ENCODE results near the gene DISC1. TPM values are rescaled to one million over a fixed set of nuclear protein-coding genes. Genes with fewer than 3 reads are reported as not detected.

The DISC1 gene
- total RNA-seq, 1 donor from 2014 or later: 12.3 TPM

GRCh38 chr1:231770506-231771175 is 144.1 kb downstream of the DISC1 start:
- no peak overlapping the region for H3K4me3 ChIP-seq
- H3K4me1 ChIP-seq: no peaks in the 10 kb centered on the region
- no peaks in the 10 kb centered on the region for H3K27me3 ChIP-seq
- no peaks in the 10 kb centered on the region for H3K9me3 ChIP-seq
- no peaks in the 10 kb centered on the region for H3K36me3 ChIP-seq
- no peak for DNase-seq (ENCODE audit: extremely low spot score in 2 of 2)
- intact Hi-C loops (cut with DNase I): no loop called here
- H3K27ac ChIP-seq: no peak overlapping the region
- no peak for TF ChIP-seq CTCF (IDR thresholded peaks at IDR 0.05)
- no peak for TF ChIP-seq POLR2A (IDR thresholded peaks at IDR 0.05)
- TF ChIP-seq POLR2AphosphoS5 (IDR thresholded peaks at IDR 0.05; ENCODE audit: insufficient read depth in 1 of 2, low read depth in 1 of 2): no peak

GRCh38 chr1:231774719-231775335 is 148.2 kb downstream of the DISC1 start:
- H3K9me3 ChIP-seq: no peaks in the 10 kb centered on the region
- intact Hi-C loops (cut with DNase I): no loop called here
- no peaks in the 10 kb centered on the region for H3K36me3 ChIP-seq
- no peak overlapping the region for H3K27ac ChIP-seq
- peaks cover 24% of the 10 kb centered on the region for H3K4me1 ChIP-seq
- DNase-seq (ENCODE audit: extremely low spot score in 2 of 2): no peak
- no peaks in the 10 kb centered on the region for H3K27me3 ChIP-seq
- H3K4me3 ChIP-seq: no peak overlapping the region
- no peak for TF ChIP-seq POLR2AphosphoS5 (IDR thresholded peaks at IDR 0.05; ENCODE audit: insufficient read depth in 1 of 2, low read depth in 1 of 2)
- no peak for TF ChIP-seq POLR2A (IDR thresholded peaks at IDR 0.05)
- no peak for TF ChIP-seq CTCF (IDR thresholded peaks at IDR 0.05)

- no peak overlapping the region for H3K27ac ChIP-seq
- no peaks in the 10 kb centered on the region for H3K27me3 ChIP-seq
- H3K36me3 ChIP-seq: no peaks in the 10 kb centered on the region
- no peaks in the 10 kb centered on the region for H3K9me3 ChIP-seq
- peaks cover 24% of the 10 kb centered on the region for H3K4me1 ChIP-seq
- H3K4me3 ChIP-seq: no peak overlapping the region
- intact Hi-C loops (cut with DNase I): no loop called here
- DNase-seq (ENCODE audit: extremely low spot score in 2 of 2): no peak
- TF ChIP-seq POLR2AphosphoS5 (IDR thresholded peaks at IDR 0.05; ENCODE audit: insufficient read depth in 1 of 2, low read depth in 1 of 2) (no peak), POLR2A (IDR thresholded peaks at IDR 0.05) (no peak), CTCF (IDR thresholded peaks at IDR 0.05) (no peak)
Observed at GRCh38 chr1:231776010-231776756, 149.6 kb downstream of the DISC1 start.

- H3K27me3 ChIP-seq: no peaks in the 10 kb centered on the region
- H3K4me3 ChIP-seq: no peak overlapping the region
- no peak for DNase-seq (ENCODE audit: extremely low spot score in 2 of 2)
- H3K27ac ChIP-seq: no peak overlapping the region
- H3K9me3 ChIP-seq: no peaks in the 10 kb centered on the region
- H3K4me1 ChIP-seq: peaks cover 27% of the 10 kb centered on the region
- no peaks in the 10 kb centered on the region for H3K36me3 ChIP-seq
- intact Hi-C loops (cut with DNase I): no loop called here
- TF ChIP-seq POLR2AphosphoS5 (IDR thresholded peaks at IDR 0.05; ENCODE audit: insufficient read depth in 1 of 2, low read depth in 1 of 2) (no peak), CTCF (IDR thresholded peaks at IDR 0.05) (no peak), POLR2A (IDR thresholded peaks at IDR 0.05) (no peak)
Observed at GRCh38 chr1:231776757-231777062, 150.1 kb downstream of the DISC1 start.

All from vagina (tissue), 2 donors.